Natural killer cell (primary cell): ENCODE data around the gene ENO4. TPM values are rescaled to one million over a fixed set of nuclear protein-coding genes. Genes with fewer than 3 reads are reported as not detected.

Experiments used
- ATAC-seq, 3 donors: fragments of 150-1000 bp in 2 of 3; fragments of 200-7000 bp in 1 of 3; cut with Tn5 transposase; 1 replicate in 1 of 3; 2 replicates in 2 of 3; pipeline ENCODE4 v1.10.0; 2021; ENCODE audit warnings: mild to moderate bottlenecking in 2 of 3, moderate library complexity in 2 of 3
- DNase-seq, 2 donors: peaks; one replicate each; pipeline versions ENCODE4 v3.0.0 to v3.0.0-alpha.2; 2013 to 2021; ENCODE audit warnings: mixed read lengths in 1 of 2
- H3K27ac ChIP-seq: one replicate; pipeline ENCODE4 v1.5.1; 2013; ENCODE audit warnings: mild to moderate bottlenecking, low read length
- H3K27me3 ChIP-seq: one replicate; pipeline ENCODE4 v1.6.1; 2013; ENCODE audit warnings: low read length; ENCODE audit not compliant: control insufficient read depth, insufficient read depth
- H3K36me3 ChIP-seq: one replicate; pipeline ENCODE4 v1.6.1; 2013; ENCODE audit warnings: low read length; ENCODE audit not compliant: control insufficient read depth, insufficient read depth
- H3K4me1 ChIP-seq: one replicate; pipeline ENCODE4 v1.6.1; 2013; ENCODE audit warnings: low read length; ENCODE audit not compliant: control insufficient read depth, insufficient read depth
- H3K4me3 ChIP-seq: one replicate; pipeline ENCODE4 v1.5.1; 2013; ENCODE audit warnings: low read length
- H3K9me3 ChIP-seq: one replicate; pipeline ENCODE4 v1.6.1; 2013; ENCODE audit warnings: low read length; ENCODE audit not compliant: control insufficient read depth, insufficient read depth
- H3K27ac Mint-ChIP-seq, 2 donors: one replicate each; pipeline ENCODE4 v1.8.0; 2022; ENCODE audit warnings: mild to moderate bottlenecking in 2 of 2, mixed read lengths in 2 of 2, moderate library complexity in 1 of 2
- H3K27me3 Mint-ChIP-seq, 2 donors: one replicate each; pipeline ENCODE4 v1.8.0; 2022; ENCODE audit warnings: low read depth in 2 of 2, mixed read lengths in 2 of 2
- H3K36me3 Mint-ChIP-seq: one replicate; pipeline ENCODE4 v1.8.0; 2022; ENCODE audit warnings: mixed read lengths
- H3K4me1 Mint-ChIP-seq, 2 donors: one replicate each; pipeline ENCODE4 v1.8.0; 2022; ENCODE audit warnings: mixed read lengths in 2 of 2
- H3K4me3 Mint-ChIP-seq: one replicate; pipeline ENCODE4 v1.8.0; 2022; ENCODE audit warnings: mild to moderate bottlenecking, moderate library complexity, mixed read lengths
- H3K9me3 Mint-ChIP-seq, 2 donors: one replicate each; pipeline ENCODE4 v1.8.0; 2022; ENCODE audit warnings: mixed read lengths in 2 of 2
- CTCF ChIP-seq: fragments of 200-600 bp; IDR thresholded peaks from one replicate; pipeline ENCODE4 v1.8.0; 2022; ENCODE audit warnings: antibody characterized with exemption
- WGBS: methylation state at CpG from one replicate; pipeline ENCODE4 v1.1.7; 2013; ENCODE audit warnings: missing lambda C conversion rate; ENCODE audit not compliant: insufficient coverage; 5-methylcytosine and 5-hydroxymethylcytosine counted together
- intact Hi-C: fragments of 100-400 bp; cut with micrococcal nuclease; formaldehyde crosslinking; loops from one replicate; pipeline ENCODE4 v1.14.2; 2022
- total RNA-seq, 4 donors: library from RNA; stranded (reverse); fragments of 120-200 nt in 1 of 4; gene quantifications; one replicate each; pipeline versions ENCODE4 v1.2.3 to v1.2.4, GENCODE V29; 2013 to 2022

The ENO4 gene
- total RNA-seq, 3 donors from 2014 or later (not counting 1 experiment from before 2014, with no cell fraction given), result not detected

GRCh38 chr10:116833986-116834985 lies 15.0 kb upstream of the ENO4 start:
- Mint-ChIP-seq H3K36me3 (no peaks in the 10 kb centered on the region), H3K27ac (no peak overlapping the region), H3K9me3 (no peaks in the 10 kb centered on the region), H3K4me3 (no peak overlapping the region), H3K4me1 (no peaks in the 10 kb centered on the region), H3K27me3 (peaks cover 7 to 8% of the 10 kb centered on the region in 2 donors)
- no peaks in the 10 kb centered on the region for H3K36me3 ChIP-seq
- TF ChIP-seq CTCF, result no peak
- WGBS, result 91% methylated on average over 16 of the region's 17 CpGs
- H3K4me1 ChIP-seq, result no peaks in the 10 kb centered on the region
- DNase-seq (no peak), ATAC-seq (no peak)
- H3K27me3 ChIP-seq, result no peaks in the 10 kb centered on the region
- H3K27ac ChIP-seq, result no peak overlapping the region
- intact Hi-C loops, result no loop called here
- H3K9me3 ChIP-seq, result no peaks in the 10 kb centered on the region
- H3K4me3 ChIP-seq, result no peak overlapping the region

- WGBS, result 85% methylated on average over 7 of the region's 7 CpGs
- Histone ChIP-seq H3K36me3 (no peaks in the 10 kb centered on the region), H3K27me3 (no peaks in the 10 kb centered on the region), H3K4me1 (no peaks in the 10 kb centered on the region), H3K4me3 (no peak overlapping the region), H3K27ac (no peak overlapping the region), H3K9me3 (no peaks in the 10 kb centered on the region)
- no peak for DNase-seq
- no peak for TF ChIP-seq CTCF
- H3K27ac Mint-ChIP-seq, result no peak overlapping the region
- H3K9me3 Mint-ChIP-seq, result no peaks in the 10 kb centered on the region
- intact Hi-C loops, result no loop called here
- no peak for ATAC-seq
- H3K4me3 Mint-ChIP-seq, result no peak overlapping the region
- peaks cover 0 to 7% of the 10 kb centered on the region in 2 donors for H3K27me3 Mint-ChIP-seq
- H3K36me3 Mint-ChIP-seq, result no peaks in the 10 kb centered on the region
- no peaks in the 10 kb centered on the region for H3K4me1 Mint-ChIP-seq
Measured at GRCh38 chr10:116835658-116836057, 13.6 kb upstream of the ENO4 start.

- Mint-ChIP-seq H3K4me1 (no peaks in the 10 kb centered on the region), H3K27me3 (peaks cover 0 to 5% of the 10 kb centered on the region in 2 donors), H3K9me3 (no peaks in the 10 kb centered on the region), H3K4me3 (no peak overlapping the region), H3K27ac (no peak overlapping the region), H3K36me3 (no peaks in the 10 kb centered on the region)
- Histone ChIP-seq H3K9me3 (no peaks in the 10 kb centered on the region), H3K4me3 (no peak overlapping the region), H3K27me3 (no peaks in the 10 kb centered on the region), H3K27ac (no peak overlapping the region), H3K36me3 (no peaks in the 10 kb centered on the region), H3K4me1 (no peaks in the 10 kb centered on the region)
- WGBS, result 81% methylated on average over 3 of the region's 4 CpGs
- no peak for TF ChIP-seq CTCF
- DNase-seq (no peak), ATAC-seq (no peak)
- intact Hi-C loops, result no loop called here
Measured at GRCh38 chr10:116836083-116836482, 13.2 kb upstream of the ENO4 start.
